Activated CD8-positive, alpha-beta T cell treated with anti-CD3 and anti-CD28 coated beads for 36 hours (primary cell): Measurements from ENCODE around the gene PRODH2. TPM values are rescaled to one million over a fixed set of nuclear protein-coding genes. Genes with fewer than 3 reads are reported as not detected.

Source experiments
- ATAC-seq: fragments of 200-7000 bp; cut with Tn5 transposase; one replicate; pipeline ENCODE4 v1.10.0; 2021; ENCODE audit warnings: mild to moderate bottlenecking, moderate library complexity
- CTCF ChIA-PET: fragments of 350-600 bp; sonication (Branson Sonifier 250); formaldehyde crosslinking; loops from one replicate; lab custom pipeline; 2021; ENCODE audit warnings: antibody characterized with exemption; lab: Charles Lee
- POLR2A ChIA-PET: fragments of 350-600 bp; sonication (Branson Sonifier 250); formaldehyde crosslinking; loops from one replicate; lab custom pipeline; 2021; ENCODE audit warnings: antibody characterized with exemption; lab: Charles Lee
- DNase-seq: peaks from one replicate; pipeline ENCODE4 v3.0.0-alpha.2; 2020
- H3K27ac Mint-ChIP-seq: one replicate; pipeline ENCODE4 v1.8.0; 2021; ENCODE audit warnings: mild to moderate bottlenecking, mixed read lengths
- H3K27me3 Mint-ChIP-seq: one replicate; pipeline ENCODE4 v1.8.0; 2021; ENCODE audit warnings: mixed read lengths
- H3K36me3 Mint-ChIP-seq: one replicate; pipeline ENCODE4 v1.8.0; 2021; ENCODE audit warnings: low read depth, mixed read lengths
- H3K4me1 Mint-ChIP-seq: one replicate; pipeline ENCODE4 v1.8.0; 2021; ENCODE audit warnings: low read depth, mixed read lengths
- H3K4me3 Mint-ChIP-seq: one replicate; pipeline ENCODE4 v1.8.0; 2021; ENCODE audit warnings: mild to moderate bottlenecking, moderate library complexity, mixed read lengths
- H3K9me3 Mint-ChIP-seq: one replicate; pipeline ENCODE4 v1.8.0; 2021; ENCODE audit warnings: mixed read lengths
- CTCF ChIP-seq: fragments of 200-600 bp; IDR thresholded peaks from one replicate; pipeline ENCODE4 v1.8.0; 2022; ENCODE audit warnings: antibody characterized with exemption, mild to moderate bottlenecking
- intact Hi-C: fragments of 100-400 bp; cut with micrococcal nuclease; formaldehyde crosslinking; loops from one replicate; pipeline ENCODE4 v1.10.0; 2022
- total RNA-seq, 2 experiments: library from RNA; stranded (reverse); gene quantifications; one replicate each; pipeline ENCODE4 v1.2.3, GENCODE V29; 2021

PRODH2 gene
- total RNA-seq, 2 experiments from 2014 or later: not detected

- TF ChIP-seq CTCF: no peak
- Mint-ChIP-seq H3K9me3 (no peaks in the 10 kb centered on the region), H3K27me3 (no peaks in the 10 kb centered on the region), H3K36me3 (peaks cover 22% of the 10 kb centered on the region), H3K4me1 (peaks cover 3% of the 10 kb centered on the region), H3K27ac (no peak overlapping the region), H3K4me3 (no peak overlapping the region)
- POLR2A ChIA-PET: no interaction called here
- no peak for DNase-seq
- no peak for ATAC-seq
- intact Hi-C loops: no loop called here
- CTCF ChIA-PET: no interaction called here
These were observed 48.0 kb downstream of the PRODH2 start for GRCh38 chr19:35764432-35765315.

GRCh38 chr19:35760711-35761349 lies 51.8 kb downstream of the PRODH2 start:
- CTCF ChIA-PET: interaction anchor here (1.2 to 1.7 kb wide), 2 partner anchors 59 to 68 kb away, joined by 3 to 4 read pairs; no protein-coding TSS in a partner anchor
- POLR2A ChIA-PET: interaction anchor here (0.7 to 1.1 kb wide), 2 partner anchors 12 to 50 kb away, joined by 3 to 4 read pairs; no protein-coding TSS in a partner anchor

GRCh38 chr19:35759697-35760096 lies 52.9 kb downstream of the PRODH2 start:
- ChIA-PET POLR2A (interaction anchor here (0.7 kb wide), 1 partner anchor 31 kb away, joined by 3 read pairs; no protein-coding TSS in a partner anchor), CTCF (interaction anchor here (1.7 kb wide), 1 partner anchor 60 kb away, joined by 4 read pairs; no protein-coding TSS in a partner anchor)
- no peak for ATAC-seq
- peaks cover 25% of the 10 kb centered on the region for H3K36me3 Mint-ChIP-seq
- H3K4me1 Mint-ChIP-seq: peaks cover 23% of the 10 kb centered on the region
- intact Hi-C loops: no loop called here
- peaks cover 6% of the 10 kb centered on the region for H3K27me3 Mint-ChIP-seq
- no peak overlapping the region for H3K27ac Mint-ChIP-seq
- peak overlapping the region; percentile 89 for H3K4me3 Mint-ChIP-seq
- no peak for TF ChIP-seq CTCF
- DNase-seq: no peak
- no peaks in the 10 kb centered on the region for H3K9me3 Mint-ChIP-seq

More at GRCh38 chr19:35760711-35761349, 51.8 kb downstream of the PRODH2 start:
- H3K36me3 Mint-ChIP-seq: peaks cover 26% of the 10 kb centered on the region
- ATAC-seq (no peak), DNase-seq (no peak)
- no peak for TF ChIP-seq CTCF
- peaks cover 19% of the 10 kb centered on the region for H3K4me1 Mint-ChIP-seq
- peaks cover 5% of the 10 kb centered on the region for H3K27me3 Mint-ChIP-seq
- H3K9me3 Mint-ChIP-seq: no peaks in the 10 kb centered on the region
- intact Hi-C loops: no loop called here
- H3K27ac Mint-ChIP-seq: no peak overlapping the region
- no peak overlapping the region for H3K4me3 Mint-ChIP-seq

GRCh38 chr19:35757749-35758608 lies 54.7 kb downstream of the PRODH2 start, which contains the start of gene PROSER3:
TSS of gene PROSER3 (plus strand) at chr19:35758176. CDS start at chr19:35758216, 40 bp downstream.
- POLR2A ChIA-PET: interaction anchor here (0.9 to 2.6 kb wide), 6 partner anchors 9 to 45 kb away, joined by 4 to 19 read pairs (median 4); partner anchors contain the start of genes LIN37, PSENEN and U2AF1L4
- TF ChIP-seq CTCF: no peak
- Mint-ChIP-seq H3K4me1 (peaks cover 23% of the 10 kb centered on the region), H3K4me3 (peak within 1 kb of the TSS; percentile 89), H3K9me3 (no peaks in the 10 kb centered on the region), H3K27ac (peak within 1 kb of the TSS; percentile 94), H3K27me3 (peaks cover 7% of the 10 kb centered on the region), H3K36me3 (peaks cover 32% of the 10 kb centered on the region)
- ATAC-seq: peak; percentile 96
- CTCF ChIA-PET: interaction anchor here (1.0 to 1.3 kb wide), 2 partner anchors 10 to 13 kb away, joined by 3 to 4 read pairs; partner anchors contain the start of genes PSENEN and U2AF1L4
- intact Hi-C loops: no loop called here
- DNase-seq: peak; percentile 99
